D341Med (cell line): Measurements from ENCODE around the gene ZNF136.

Experiments
- DNase-seq: peaks from one replicate; pipeline ENCODE4 v3.0.0; 2012; ENCODE audit warnings: low spot score

ZNF136 gene

GRCh38 chr19:12162882-12163806 lies at the start of gene ZNF136:
ZNF136 (plus strand) TSS chr19:12163096; CDS start chr19:12163204, 108 bp downstream.
- peak; percentile 98 for DNase-seq

DNA sequence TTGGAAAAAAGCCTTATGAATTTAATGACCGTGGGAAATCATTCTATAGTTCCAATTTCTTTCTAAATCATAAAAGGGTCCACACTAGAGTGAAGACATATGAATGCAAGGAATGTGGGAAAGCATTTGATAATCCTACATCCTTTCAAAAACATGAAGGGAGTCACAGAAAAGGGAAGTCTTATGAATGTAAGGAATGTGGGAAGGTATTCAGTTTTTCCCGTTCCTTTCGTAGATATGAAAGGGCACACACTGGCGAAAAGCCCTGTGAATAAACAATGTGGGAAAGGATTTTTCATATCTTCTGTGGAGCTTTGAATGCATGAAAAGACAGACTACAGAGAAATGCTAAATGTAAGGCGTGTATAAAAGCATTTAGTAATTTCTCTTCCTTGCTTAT lies 49.8 kb upstream of the ZNF136 start:
- no peak for DNase-seq

DNA sequence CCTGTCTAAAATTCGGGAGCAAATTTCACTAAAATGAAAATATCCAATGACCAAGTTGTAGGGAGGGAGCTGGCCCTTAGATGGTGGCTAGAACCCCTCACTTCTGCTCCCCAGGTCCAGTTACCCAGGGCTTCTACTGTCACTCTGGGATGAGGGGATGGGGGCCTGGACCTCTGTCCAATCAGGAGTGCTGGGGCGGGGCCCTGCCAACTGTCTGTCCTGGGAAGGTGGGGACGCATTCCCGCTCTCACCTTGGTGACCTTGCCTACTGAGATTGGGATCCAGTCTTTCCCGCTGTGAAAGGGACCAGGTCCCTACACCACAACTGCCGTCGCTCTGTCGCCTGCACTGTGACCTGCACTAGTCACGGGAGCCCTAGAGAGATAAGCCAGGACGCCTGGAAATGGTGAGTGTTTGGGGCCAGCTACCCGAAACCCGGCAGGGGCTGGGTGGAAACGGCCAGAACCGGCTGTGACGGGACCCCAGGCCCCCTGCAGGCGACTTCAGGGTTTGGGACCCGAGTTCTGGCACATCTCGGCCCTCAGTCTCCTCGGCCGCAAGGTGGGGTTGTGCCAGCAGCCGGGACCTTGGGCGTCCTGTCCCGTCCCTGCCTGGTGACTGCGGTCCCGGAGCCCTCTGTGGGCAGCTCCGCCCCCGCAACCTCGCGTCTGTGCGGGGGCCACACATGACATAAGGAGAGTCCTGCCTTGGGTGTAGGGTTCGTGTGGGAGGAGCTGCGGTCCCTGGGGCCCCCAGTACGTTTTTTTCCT lies 45.5 kb upstream of the ZNF136 start:
- DNase-seq, result no peak

GRCh38 chr19:12126707-12127106 lies 36.2 kb upstream of the ZNF136 start:
- DNase-seq, result peak; percentile 53

- DNase-seq, result no peak
These were observed 29.8 kb upstream of the ZNF136 start for GRCh38 chr19:12133069-12133468.

DNA sequence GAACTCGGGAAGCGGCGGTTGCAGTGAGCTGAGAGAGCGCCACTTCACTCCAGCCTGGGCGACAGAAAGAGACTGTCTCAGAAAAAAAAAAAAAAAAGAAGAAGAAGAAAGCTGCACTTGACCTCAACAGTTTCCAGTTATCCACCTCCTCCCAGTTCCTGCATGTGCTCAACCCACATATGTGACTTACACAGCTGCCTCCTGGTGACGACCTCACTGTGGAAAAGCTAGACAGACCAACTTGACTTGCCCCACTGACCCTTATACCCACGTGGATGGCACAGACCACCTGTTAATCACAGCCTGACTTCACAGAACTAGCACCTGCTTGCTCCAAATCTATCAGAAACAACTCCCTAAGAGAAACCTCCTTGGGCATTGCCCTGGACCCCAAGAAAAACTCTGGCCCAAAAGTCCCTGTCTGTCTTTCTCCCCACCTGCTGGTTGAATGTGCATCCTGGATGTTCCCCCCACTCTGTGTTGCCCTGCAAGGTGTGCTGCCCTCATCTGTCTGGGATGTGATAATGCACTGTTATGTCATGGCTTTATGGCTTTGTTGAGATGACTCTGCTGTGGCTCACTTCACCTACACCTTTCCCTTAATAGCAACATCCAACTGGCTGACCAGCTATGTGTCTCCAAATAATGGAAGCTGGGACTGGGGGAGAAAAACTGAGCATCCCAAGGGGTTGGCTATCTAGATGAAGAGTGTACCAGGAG lies 25.5 kb upstream of the ZNF136 start:
- DNase-seq, result peak; percentile 57

DNA sequence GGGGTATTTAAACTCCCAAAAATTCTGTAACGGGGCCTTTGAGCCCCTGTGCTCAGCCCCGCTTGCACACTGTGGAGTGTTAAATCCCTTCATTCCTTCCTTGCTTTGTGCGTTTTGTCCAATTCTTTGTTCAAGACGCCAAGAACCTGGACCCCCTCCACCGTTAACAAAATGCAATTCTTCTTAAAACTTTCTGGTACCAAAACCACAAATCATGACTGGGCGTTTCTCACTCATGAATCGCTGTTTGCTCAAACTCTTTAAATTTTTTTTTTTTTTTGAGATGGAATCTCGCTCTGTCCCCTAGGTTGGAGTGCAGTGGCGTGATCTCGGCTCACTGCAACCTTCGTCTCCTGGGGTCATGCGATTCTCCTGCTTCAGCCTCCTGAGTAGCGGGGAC lies 23.6 kb upstream of the ZNF136 start:
- DNase-seq, result no peak

DNA sequence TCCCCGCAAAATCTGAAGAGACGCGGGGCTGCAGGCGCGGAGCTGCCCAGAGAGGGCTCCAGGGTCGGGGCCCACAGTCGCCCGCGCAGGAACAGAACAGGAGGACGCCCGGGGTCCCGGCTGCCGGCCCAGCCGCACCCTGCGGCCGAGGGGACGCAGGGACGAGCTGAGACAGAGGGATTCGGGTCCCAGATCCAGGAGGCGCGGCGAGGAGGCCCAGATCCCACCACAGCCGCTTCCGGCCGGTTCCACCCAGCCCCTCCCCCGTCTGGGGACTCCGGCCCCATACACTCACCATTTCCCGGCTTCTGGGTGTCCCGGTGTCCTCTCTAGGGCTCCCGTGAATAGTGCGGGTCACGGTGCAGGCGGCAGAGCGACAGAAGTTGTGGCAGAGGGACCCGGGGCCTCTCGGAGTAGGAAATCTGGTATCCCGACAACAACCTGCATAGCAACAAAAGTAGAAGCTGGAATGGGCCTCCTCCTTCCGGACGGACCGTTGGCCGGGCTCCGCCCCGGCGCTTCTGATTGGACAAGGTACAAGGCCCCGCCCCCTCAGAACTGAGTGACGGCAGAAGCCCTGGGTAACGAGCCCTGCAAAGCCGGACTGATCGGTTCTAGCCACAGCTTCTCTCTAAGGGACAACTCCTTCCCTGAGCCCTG lies 22.9 kb upstream of the ZNF136 start, which contains the start of gene ZNF20:
ZNF20 (minus strand) TSS at position 466 of the 660 bp plus-strand sequence; CDS start at position 298, 168 bp downstream.
- peak; percentile 95 for DNase-seq

GRCh38 chr19:12140545-12141404 lies 22.1 kb upstream of the ZNF136 start:
- peak; percentile 85 for DNase-seq

- no peak for DNase-seq
These were observed 21.5 kb upstream of the ZNF136 start for GRCh38 chr19:12141405-12141736.

GRCh38 chr19:12145348-12145747 lies 17.5 kb upstream of the ZNF136 start:
- no peak for DNase-seq

DNA sequence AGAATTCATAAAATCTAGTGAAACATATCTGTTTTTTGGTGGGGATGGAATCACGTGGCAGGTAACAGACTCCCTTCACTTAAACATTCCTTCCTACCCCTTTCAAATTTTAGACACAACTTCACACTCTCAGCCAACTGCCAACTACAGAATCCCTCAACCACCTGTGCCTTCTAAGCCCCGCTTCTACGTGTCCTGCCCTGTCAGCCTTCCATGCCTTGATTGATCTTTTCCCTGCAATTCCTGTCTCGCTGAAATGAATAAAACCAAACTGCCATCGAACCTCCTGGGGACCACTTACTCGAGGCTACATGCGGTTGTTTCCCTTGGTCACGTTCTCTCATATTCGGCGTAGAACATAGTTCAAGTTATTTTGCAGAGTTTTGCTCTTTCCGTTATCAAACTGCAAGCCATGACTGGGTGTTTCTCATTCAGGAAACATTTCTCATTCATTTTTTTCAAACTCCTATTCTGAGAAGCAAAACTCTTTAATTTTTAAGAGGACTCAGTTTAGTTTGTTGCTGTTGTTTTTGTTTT lies 7.5 kb upstream of the ZNF136 start:
- DNase-seq, result no peak

GRCh38 chr19:12156223-12157058 lies 6.5 kb upstream of the ZNF136 start, which contains the start of gene ZNF625:
ZNF625 (minus strand) TSS chr19:12156734; CDS start chr19:12156558, 176 bp downstream.
- DNase-seq, result peak; percentile 94

- DNase-seq, result no peak
These were observed 3.0 kb upstream of the ZNF136 start for GRCh38 chr19:12159773-12160414.

DNA sequence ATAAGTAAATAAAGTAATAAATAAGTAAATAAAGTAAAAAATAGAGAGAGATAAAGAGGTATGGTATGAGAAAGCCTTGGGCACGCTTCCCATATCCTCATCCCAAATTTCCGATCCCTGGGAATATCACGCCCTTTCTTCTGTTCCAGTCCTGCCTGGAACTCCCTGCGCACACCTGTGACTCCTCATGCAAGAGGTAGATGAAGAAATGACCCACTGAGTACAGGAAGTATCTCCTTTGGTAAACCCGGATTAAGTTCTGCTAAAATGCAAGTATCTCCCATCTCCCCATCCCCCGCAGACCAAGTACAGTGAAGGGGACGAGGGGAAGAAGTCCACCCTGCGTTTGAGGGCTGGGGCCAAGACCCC lies 399 bp upstream of the ZNF136 start:
- no peak for DNase-seq

DNA sequence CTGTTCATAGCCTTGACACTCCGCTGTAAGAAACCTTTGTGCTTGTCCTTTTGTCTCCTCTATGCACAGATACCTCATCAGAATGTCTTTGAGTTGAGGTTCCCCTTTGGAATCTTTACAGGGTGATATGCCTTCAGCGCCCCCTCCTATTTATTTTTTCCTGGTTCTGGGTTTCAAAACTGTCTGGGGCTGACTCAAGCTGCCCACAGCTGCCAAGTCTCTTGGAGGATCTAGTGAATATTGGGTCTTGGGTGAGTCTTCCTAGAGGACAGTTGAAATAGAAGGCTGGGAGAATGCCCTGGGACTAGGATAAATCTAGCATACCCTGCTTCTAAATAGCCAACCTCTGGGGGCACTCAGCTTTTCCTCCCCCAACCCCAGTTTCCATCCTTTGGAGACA lies 930 bp downstream of the ZNF136 start:
- DNase-seq, result no peak

- DNase-seq, result no peak
These were observed 3.7 kb downstream of the ZNF136 start for GRCh38 chr19:12166626-12167025.

GRCh38 chr19:12180377-12180776 lies 17.5 kb downstream of the ZNF136 start:
- no peak for DNase-seq

GRCh38 chr19:12187625-12188024 lies 24.7 kb downstream of the ZNF136 start:
- no peak for DNase-seq
